Neural cell (in vitro differentiated cells): ENCODE results near the gene JPH2. TPM values are rescaled to one million over a fixed set of nuclear protein-coding genes. Genes with fewer than 3 reads are reported as not detected.

Experiments
- H2AFZ ChIP-seq: fragments of 200-600, 300-800 bp; sonication (generic), shearing (Covaris generic); 2 replicates; pipeline ENCODE4 v1.6.0; 2014; ENCODE audit warnings: low read depth, mild to moderate bottlenecking, antibody characterized with exemption, low read length, moderate library complexity
- H3F3A ChIP-seq: fragments of 200-600 bp; shearing (Covaris generic); 2 replicates; pipeline ENCODE4 v1.6.1; 2016; ENCODE audit warnings: mild to moderate bottlenecking, moderate library complexity, mixed read lengths, antibody characterized with exemption, low read length; ENCODE audit not compliant: insufficient read depth, poor library complexity, severe bottlenecking
- H3K27ac ChIP-seq: fragments of 200-600, 300-800 bp; sonication (generic), shearing (Covaris generic); 2 replicates; pipeline ENCODE4 v1.5.1; 2014; ENCODE audit warnings: mild to moderate bottlenecking, low read length, moderate library complexity
- H3K27me3 ChIP-seq: fragments of 300-800, 200-600 bp; sonication (generic), shearing (Covaris generic); 2 replicates; pipeline ENCODE4 v1.6.0; 2014; ENCODE audit warnings: mild to moderate bottlenecking, low read depth, low read length, moderate library complexity; ENCODE audit not compliant: insufficient read depth
- H3K36me3 ChIP-seq: fragments of 300-800, 200-600 bp; sonication (generic), shearing (Covaris generic); 2 replicates; pipeline ENCODE4 v1.5.1; 2014; ENCODE audit warnings: mild to moderate bottlenecking, antibody characterized with exemption, low read length, moderate library complexity; ENCODE audit not compliant: insufficient read depth
- H3K4me2 ChIP-seq: fragments of 300-800, 200-600 bp; sonication (generic), shearing (Covaris generic); 2 replicates; pipeline ENCODE4 v1.6.0; 2014; ENCODE audit warnings: mild to moderate bottlenecking, low read length
- H3K4me3 ChIP-seq: fragments of 300-800, 200-600 bp; sonication (generic), shearing (Covaris generic); 2 replicates; pipeline ENCODE4 v1.5.1; 2014; ENCODE audit warnings: mild to moderate bottlenecking, low read length, moderate library complexity
- H3K79me2 ChIP-seq: fragments of 200-600 bp; shearing (Covaris generic); replicated peaks from 2 replicates; pipeline ENCODE4 v1.6.0; 2014; ENCODE audit warnings: mild to moderate bottlenecking, low read length, moderate library complexity; ENCODE audit not compliant: insufficient read depth
- H3K9ac ChIP-seq: fragments of 300-800, 200-600 bp; sonication (generic), shearing (Covaris generic); 2 replicates; pipeline ENCODE4 v1.6.1; 2016; ENCODE audit warnings: mild to moderate bottlenecking, low read length, mixed read lengths
- H3K9me2 ChIP-seq: fragments of 200-600 bp; shearing (Covaris generic); 2 replicates; pipeline ENCODE4 v1.6.1; 2016; ENCODE audit warnings: mild to moderate bottlenecking, low read length, mixed read lengths; ENCODE audit not compliant: insufficient read depth
- H3K9me3 ChIP-seq: fragments of 200-600, 300-800 bp; sonication (generic), shearing (Covaris generic); 2 replicates; pipeline ENCODE4 v1.6.1; 2016; ENCODE audit warnings: mild to moderate bottlenecking, mixed run types, low read length, moderate library complexity, mixed read lengths
- H4K20me1 ChIP-seq: fragments of 200-600 bp; shearing (Covaris generic); 2 replicates; pipeline ENCODE4 v1.6.1; 2016; ENCODE audit warnings: mild to moderate bottlenecking, mixed run types; ENCODE audit not compliant: insufficient read depth
- EP300 ChIP-seq: fragments of 450-650 bp; conservative IDR thresholded peaks from 2 replicates; pipeline ENCODE4 v1.6.1; 2014; ENCODE audit warnings: antibody characterized with exemption, mild to moderate bottlenecking, moderate library complexity; ENCODE audit not compliant: poor library complexity, severe bottlenecking
- EZH2 ChIP-seq: fragments of 200-600, 300-800 bp; shearing (Covaris generic), sonication (generic); IDR thresholded peaks from 2 replicates; pipeline ENCODE4 v1.6.1; 2014; ENCODE audit warnings: antibody characterized with exemption, low read length, borderline replicate concordance, mild to moderate bottlenecking; ENCODE audit not compliant: insufficient read depth, poor library complexity, severe bottlenecking
- MXI1 ChIP-seq: fragments of 450-650 bp; conservative IDR thresholded peaks from 2 replicates; pipeline ENCODE4 v1.6.1; 2014; ENCODE audit warnings: antibody characterized with exemption, mild to moderate bottlenecking; ENCODE audit not compliant: poor library complexity, severe bottlenecking
- POLR2AphosphoS5 ChIP-seq: IDR thresholded peaks from 2 replicates; pipeline ENCODE4 v1.6.1; 2012
- RAD21 ChIP-seq: fragments of 450-650 bp; conservative IDR thresholded peaks from 2 replicates; pipeline ENCODE4 v1.6.1; 2014; ENCODE audit warnings: antibody characterized with exemption, mild to moderate bottlenecking, moderate library complexity
- REST ChIP-seq: IDR thresholded peaks from 2 replicates; pipeline ENCODE4 v1.6.1; 2012; ENCODE audit warnings: borderline replicate concordance
- SMC3 ChIP-seq: fragments of 450-650 bp; conservative IDR thresholded peaks from 2 replicates; pipeline ENCODE4 v1.6.1; 2014; ENCODE audit warnings: antibody characterized with exemption, mild to moderate bottlenecking, moderate library complexity; ENCODE audit not compliant: poor library complexity
- TAF1 ChIP-seq: IDR thresholded peaks from 2 replicates; pipeline ENCODE4 v1.6.1; 2012; ENCODE audit warnings: low read depth
- polyA plus RNA-seq: library from polyadenylated mRNA; depleted of rRNA; stranded (reverse); fragments of >200 nt; gene quantifications from 2 replicates; pipeline ENCODE4 v1.2.3, GENCODE V29; 2014
- TF ChIP-seq, protein P1 (sequence below): fragments of 450-650 bp; IDR thresholded peaks from 2 replicates; pipeline ENCODE4 v1.5.1; 2014; ENCODE audit warnings: antibody characterized with exemption, mild to moderate bottlenecking, moderate library complexity; ENCODE audit not compliant: poor library complexity, severe bottlenecking

JPH2 gene
- polyA plus RNA-seq, 1 donor from 2014 or later, result not detected

DNA sequence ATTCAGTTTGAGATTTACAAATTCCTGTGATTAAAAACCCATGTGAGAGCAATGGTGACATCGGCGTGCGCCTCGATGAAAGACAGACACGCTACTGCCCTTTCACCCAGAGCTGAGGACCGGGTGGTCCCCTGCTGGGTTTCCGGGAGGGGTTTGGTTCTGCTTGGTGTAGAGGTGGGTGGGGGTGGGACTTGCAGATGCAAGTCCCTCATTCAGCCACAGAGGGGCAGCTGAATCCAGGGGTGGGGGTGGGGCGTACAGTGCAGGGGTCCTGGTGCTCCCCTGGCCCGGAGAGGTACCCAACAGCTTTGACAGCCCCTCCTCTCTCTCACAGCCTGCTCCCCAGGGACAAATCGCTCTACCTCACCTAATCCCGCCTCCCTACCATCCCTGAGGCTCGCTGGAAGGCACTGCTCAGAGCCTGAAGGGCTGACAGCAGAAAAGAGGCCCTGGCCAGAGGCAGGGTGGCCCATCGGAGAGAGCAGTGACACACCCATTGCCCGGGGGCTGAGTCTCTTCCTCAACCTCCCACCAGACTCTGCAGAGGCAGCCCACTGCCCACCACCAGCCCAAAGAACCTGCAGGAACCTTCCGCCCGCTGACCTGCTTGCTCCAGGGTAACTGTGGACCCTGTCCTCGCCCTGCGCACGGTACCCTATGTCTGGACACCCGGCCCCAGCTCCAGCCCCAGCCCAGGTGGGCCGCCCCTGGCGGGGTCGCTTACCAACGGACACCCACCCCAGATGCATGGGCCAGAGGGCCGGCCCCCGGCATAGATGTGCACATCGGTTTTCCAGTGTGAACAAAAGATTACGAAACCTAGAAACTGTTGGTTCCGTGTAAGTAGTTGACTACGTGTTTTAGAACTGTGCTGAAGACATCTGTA lies 118.4 kb downstream of the JPH2 start:
- no peaks in the 10 kb centered on the region for H3K36me3 ChIP-seq
- H3F3A ChIP-seq, result no peaks in the 10 kb centered on the region

DNA sequence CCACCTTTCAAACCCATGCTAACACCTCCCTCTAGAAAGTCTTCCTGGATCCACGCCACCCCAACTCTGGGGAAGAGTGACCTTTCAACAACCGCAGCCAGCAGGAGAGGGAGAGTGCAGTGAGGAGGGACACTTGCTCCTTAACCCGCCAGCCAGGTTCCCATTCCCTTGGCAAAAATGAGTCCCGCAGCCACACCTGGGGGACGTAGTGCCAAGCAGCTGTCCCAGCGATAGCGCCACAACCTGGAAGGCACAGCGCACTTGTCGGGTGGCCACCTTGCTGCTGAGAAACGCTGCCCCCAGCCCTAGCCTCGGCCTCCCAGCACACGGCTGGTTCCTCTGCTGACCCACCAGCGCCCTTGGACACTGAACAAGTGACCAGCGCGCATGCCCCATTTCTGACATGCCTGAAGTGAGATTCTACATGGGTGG lies 119.3 kb downstream of the JPH2 start:
- no peaks in the 10 kb centered on the region for H3K9me2 ChIP-seq
- H3K9ac ChIP-seq, result no peak overlapping the region
- H3K27ac ChIP-seq, result no peak overlapping the region
- no peaks in the 10 kb centered on the region for H3K9me3 ChIP-seq
- H3K27me3 ChIP-seq, result no peaks in the 10 kb centered on the region
- no peaks in the 10 kb centered on the region for H4K20me1 ChIP-seq
- no peaks in the 10 kb centered on the region for H3K79me2 ChIP-seq
- no peak overlapping the region for H3K4me2 ChIP-seq
- H3F3A ChIP-seq, result no peaks in the 10 kb centered on the region
- no peak overlapping the region for H2AFZ ChIP-seq
- H3K36me3 ChIP-seq, result no peaks in the 10 kb centered on the region
- no peak overlapping the region for H3K4me3 ChIP-seq
- TF ChIP-seq SMC3, result no peak
- no peak for TF ChIP-seq TAF1
- TF ChIP-seq REST, result no peak
- no peak for TF ChIP-seq EP300
- TF ChIP-seq, protein P1, sequence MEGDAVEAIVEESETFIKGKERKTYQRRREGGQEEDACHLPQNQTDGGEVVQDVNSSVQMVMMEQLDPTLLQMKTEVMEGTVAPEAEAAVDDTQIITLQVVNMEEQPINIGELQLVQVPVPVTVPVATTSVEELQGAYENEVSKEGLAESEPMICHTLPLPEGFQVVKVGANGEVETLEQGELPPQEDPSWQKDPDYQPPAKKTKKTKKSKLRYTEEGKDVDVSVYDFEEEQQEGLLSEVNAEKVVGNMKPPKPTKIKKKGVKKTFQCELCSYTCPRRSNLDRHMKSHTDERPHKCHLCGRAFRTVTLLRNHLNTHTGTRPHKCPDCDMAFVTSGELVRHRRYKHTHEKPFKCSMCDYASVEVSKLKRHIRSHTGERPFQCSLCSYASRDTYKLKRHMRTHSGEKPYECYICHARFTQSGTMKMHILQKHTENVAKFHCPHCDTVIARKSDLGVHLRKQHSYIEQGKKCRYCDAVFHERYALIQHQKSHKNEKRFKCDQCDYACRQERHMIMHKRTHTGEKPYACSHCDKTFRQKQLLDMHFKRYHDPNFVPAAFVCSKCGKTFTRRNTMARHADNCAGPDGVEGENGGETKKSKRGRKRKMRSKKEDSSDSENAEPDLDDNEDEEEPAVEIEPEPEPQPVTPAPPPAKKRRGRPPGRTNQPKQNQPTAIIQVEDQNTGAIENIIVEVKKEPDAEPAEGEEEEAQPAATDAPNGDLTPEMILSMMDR, result no peak
- TF ChIP-seq RAD21, result no peak

More for the DNA sequence above, 118.4 kb downstream of the JPH2 start:
- Histone ChIP-seq H3K27me3 (no peaks in the 10 kb centered on the region), H3K4me2 (no peak overlapping the region), H2AFZ (no peak overlapping the region), H3K9me2 (no peaks in the 10 kb centered on the region), H3K9me3 (no peaks in the 10 kb centered on the region), H3K79me2 (no peaks in the 10 kb centered on the region), H3K9ac (no peak overlapping the region), H3K4me3 (no peak overlapping the region), H3K27ac (no peak overlapping the region), H4K20me1 (no peaks in the 10 kb centered on the region)
- no peak for TF ChIP-seq EZH2
- TF ChIP-seq REST, result no peak
- no peak for TF ChIP-seq RAD21
- TF ChIP-seq EP300, result no peak
- TF ChIP-seq SMC3, result no peak
- TF ChIP-seq TAF1, result no peak
- no peak for TF ChIP-seq POLR2AphosphoS5
- TF ChIP-seq, protein P1, result no peak
- no peak for TF ChIP-seq MXI1
